GM20000 (cell line): ENCODE measurements around the gene SLC4A8.

Experiments used
- DNase-seq: peaks from one replicate; pipeline ENCODE4 v3.0.0; 2012; ENCODE audit warnings: low spot score
- CTCF ChIP-seq: IDR thresholded peaks from 2 replicates; pipeline ENCODE4 v1.5.1; 2012; ENCODE audit warnings: mild to moderate bottlenecking, control low read depth; ENCODE audit errors: extremely low read depth, missing control alignments

The SLC4A8 gene

GRCh38 chr12:51520576-51521325 lies 96.1 kb downstream of the SLC4A8 start:
- TF ChIP-seq CTCF: no peak
- DNase-seq: no peak

GRCh38 chr12:51521554-51522276 lies 97.1 kb downstream of the SLC4A8 start:
- no peak for TF ChIP-seq CTCF
- no peak for DNase-seq

- TF ChIP-seq CTCF: no peak
- no peak for DNase-seq
Measured at GRCh38 chr12:51522696-51523095, 98.1 kb downstream of the SLC4A8 start.

GRCh38 chr12:51524386-51524901 lies 99.8 kb downstream of the SLC4A8 start:
- no peak for DNase-seq
- TF ChIP-seq CTCF: no peak

- DNase-seq: no peak
- no peak for TF ChIP-seq CTCF
Measured at GRCh38 chr12:51525518-51525917, 100.9 kb downstream of the SLC4A8 start.

- DNase-seq: no peak
- TF ChIP-seq CTCF: no peak
Measured at GRCh38 chr12:51527966-51528365, 103.3 kb downstream of the SLC4A8 start.

GRCh38 chr12:51528852-51529650 lies 104.4 kb downstream of the SLC4A8 start:
- DNase-seq: no peak
- TF ChIP-seq CTCF: no peak
